Cerebellar cortex (tissue), 1 donor: ENCODE measurements around the gene DRD4.
"Not testable (repeated sequence)": the region's sequence is repeated elsewhere in the genome, so short reads cannot be mapped to it uniquely, and the experiment has no call there.

Experiments
- DNase-seq: peaks from one replicate; pipeline ENCODE4 v3.0.0-alpha.2; 2015; ENCODE audit warnings: low spot score

Gene DRD4

GRCh38 chr11:643849-644738 is 7.0 kb downstream of the DRD4 start:
- no peak for DNase-seq

- DNase-seq: no peak
Measured at GRCh38 chr11:645536-645935, 8.5 kb downstream of the DRD4 start.

- no peak for DNase-seq
Measured at GRCh38 chr11:646214-646613, 9.1 kb downstream of the DRD4 start.

- not testable (repeated sequence) for DNase-seq
Measured at GRCh38 chr11:647672-648158, 10.6 kb downstream of the DRD4 start.

GRCh38 chr11:650482-650881 is 13.4 kb downstream of the DRD4 start:
- DNase-seq: no peak

- DNase-seq: not testable (repeated sequence)
Measured at GRCh38 chr11:653136-653535, 16.1 kb downstream of the DRD4 start.

- no peak for DNase-seq
Measured at GRCh38 chr11:653837-654236, 16.8 kb downstream of the DRD4 start.

GRCh38 chr11:654444-654843 is 17.4 kb downstream of the DRD4 start:
- not testable (repeated sequence) for DNase-seq

GRCh38 chr11:655036-655726 is 18.1 kb downstream of the DRD4 start:
- DNase-seq: no peak

- DNase-seq: no peak
Measured at GRCh38 chr11:656426-656825, 19.4 kb downstream of the DRD4 start.

GRCh38 chr11:656866-657265 is 19.8 kb downstream of the DRD4 start:
- no peak for DNase-seq

- DNase-seq: no peak
Measured at GRCh38 chr11:657691-658126, 20.6 kb downstream of the DRD4 start.

- DNase-seq: no peak
Measured at GRCh38 chr11:659532-660085, 22.5 kb downstream of the DRD4 start.

GRCh38 chr11:660281-660680 is 23.2 kb downstream of the DRD4 start:
- no peak for DNase-seq

- peak; percentile 63 for DNase-seq
Measured at GRCh38 chr11:660681-661444, 23.8 kb downstream of the DRD4 start.

GRCh38 chr11:662689-663274 is 25.7 kb downstream of the DRD4 start:
- DNase-seq: peak; percentile 53

- DNase-seq: no peak
Measured at GRCh38 chr11:665062-665703, 28.1 kb downstream of the DRD4 start.

GRCh38 chr11:665704-666281 is 28.7 kb downstream of the DRD4 start:
- DNase-seq: peak; percentile 89

- DNase-seq: peak; percentile 63
Measured at GRCh38 chr11:673866-674265, 36.8 kb downstream of the DRD4 start.

- peak; percentile 82 for DNase-seq
Measured at GRCh38 chr11:674406-674805, 37.3 kb downstream of the DRD4 start.

GRCh38 chr11:678297-678696 is 41.2 kb downstream of the DRD4 start:
- DNase-seq: no peak
